HG03520 (cell line): Measurements from ENCODE around the gene CAPN8.
"Not testable (repeated sequence)": the region's sequence is repeated elsewhere in the genome, so short reads cannot be mapped to it uniquely, and the experiment has no call there.

Source experiments
- ATAC-seq: cut with Tn5 transposase; IDR thresholded peaks from one replicate; pipeline ENCODE4 v1.9.1; 2021; ENCODE audit warnings: mild to moderate bottlenecking, moderate library complexity; ENCODE audit not compliant: unreplicated experiment

Gene CAPN8

DNA sequence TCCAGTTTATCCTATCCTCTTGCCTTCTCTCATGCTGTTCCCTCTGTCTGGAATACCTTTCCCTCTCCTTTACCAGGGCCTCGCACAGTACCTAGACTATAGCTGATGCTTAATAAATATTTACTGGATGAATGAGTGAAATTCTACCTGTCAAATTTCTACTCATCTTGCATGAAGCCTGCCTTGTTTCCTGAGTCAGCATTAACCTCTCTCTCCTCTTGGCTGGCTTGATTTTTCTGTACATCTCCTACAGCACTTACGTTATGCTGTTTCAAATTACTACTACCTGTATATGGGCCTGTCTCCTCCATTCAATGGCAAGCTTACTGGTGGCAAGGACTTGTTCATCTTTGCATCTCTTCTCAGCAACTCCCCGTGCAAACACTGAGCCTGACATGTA, 130.8 kb downstream of the CAPN8 start:
- no peak for ATAC-seq

DNA sequence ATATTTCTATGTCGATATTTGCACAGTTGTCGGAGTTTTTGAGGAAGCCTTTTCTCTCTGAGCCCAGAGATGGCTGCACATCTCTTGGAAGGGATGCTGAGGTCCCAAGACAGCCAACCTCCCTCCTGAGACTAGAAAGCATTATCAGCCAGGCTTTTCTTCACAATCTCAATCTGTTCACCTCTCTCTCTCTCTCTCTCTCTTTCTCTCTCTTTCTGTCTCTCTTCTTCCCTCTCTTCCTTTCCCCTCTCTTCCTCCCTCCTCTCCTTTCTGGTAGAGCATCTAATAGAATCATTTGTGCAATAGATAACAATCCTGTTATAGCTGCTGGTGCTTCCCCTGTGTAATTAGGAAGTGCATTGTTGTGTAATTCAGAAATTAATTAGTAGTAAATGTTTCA, 131.8 kb downstream of the CAPN8 start:
- no peak for ATAC-seq

DNA sequence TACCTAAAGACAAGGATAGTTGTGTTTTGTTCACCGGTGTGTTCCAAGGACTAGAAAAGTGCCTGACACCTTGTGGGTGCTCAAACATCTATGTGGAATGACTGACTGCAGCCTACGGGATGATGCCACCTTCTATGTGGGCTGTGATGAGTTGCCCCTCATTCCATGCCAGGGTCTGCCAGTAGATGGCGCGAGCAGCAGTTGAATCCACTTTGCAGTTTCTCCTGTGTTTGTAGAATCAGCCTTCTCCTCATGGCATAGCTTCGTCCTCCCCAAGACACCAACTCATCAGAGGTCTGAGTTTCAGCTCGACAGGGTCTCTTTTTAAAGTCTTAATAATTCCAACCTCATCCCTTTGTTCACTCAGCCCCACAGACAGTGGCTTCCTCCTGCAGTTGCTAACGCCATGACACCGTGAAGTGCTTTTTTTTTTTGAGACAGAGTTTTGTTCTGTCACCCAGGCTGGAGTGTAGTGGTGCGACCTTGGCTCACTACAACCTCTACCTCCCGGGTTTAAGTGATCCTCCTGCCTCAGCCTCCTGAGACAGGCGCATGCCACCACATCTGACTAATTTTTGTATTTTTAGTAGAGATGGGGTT, 133.7 kb downstream of the CAPN8 start:
- ATAC-seq = no peak

DNA sequence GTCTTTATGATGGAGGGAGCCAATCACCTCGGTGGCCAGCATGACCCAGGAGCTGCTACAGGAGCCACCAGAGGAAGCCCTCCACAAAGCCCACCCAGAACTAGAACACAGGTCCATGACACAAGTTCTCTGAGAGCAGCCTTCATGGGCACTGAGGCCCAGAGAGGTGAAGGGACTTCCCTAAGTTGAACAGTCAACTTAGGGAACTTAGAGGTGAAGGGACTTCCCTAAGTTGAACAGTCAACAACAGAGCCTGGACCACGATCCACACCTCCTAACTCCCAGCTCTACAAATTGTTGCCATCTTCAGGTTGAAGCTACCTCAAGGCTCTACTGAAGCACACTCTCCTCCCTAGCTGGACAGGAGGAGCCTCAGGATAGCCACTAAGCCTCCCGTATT, 139.5 kb downstream of the CAPN8 start:
- ATAC-seq = no peak

DNA sequence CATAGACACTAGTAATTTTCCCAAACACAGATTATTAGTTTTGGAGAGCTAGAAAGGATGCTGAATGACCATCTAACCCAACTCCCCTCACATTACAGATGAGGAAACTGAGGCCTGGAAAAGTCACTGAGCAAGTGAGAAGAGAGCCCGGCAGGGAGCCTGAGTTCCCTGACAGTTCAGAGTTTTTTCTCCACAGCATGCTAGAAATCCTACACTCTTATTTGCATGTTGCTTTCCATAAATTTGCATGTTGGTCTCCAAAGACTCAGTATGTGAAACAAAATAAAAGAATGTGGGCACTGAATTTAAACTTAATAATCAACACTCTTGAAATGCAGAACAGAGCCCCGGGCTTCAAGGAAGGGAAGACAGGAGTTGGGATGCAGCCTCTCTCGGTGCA, 140.0 kb downstream of the CAPN8 start:
- no peak for ATAC-seq

DNA sequence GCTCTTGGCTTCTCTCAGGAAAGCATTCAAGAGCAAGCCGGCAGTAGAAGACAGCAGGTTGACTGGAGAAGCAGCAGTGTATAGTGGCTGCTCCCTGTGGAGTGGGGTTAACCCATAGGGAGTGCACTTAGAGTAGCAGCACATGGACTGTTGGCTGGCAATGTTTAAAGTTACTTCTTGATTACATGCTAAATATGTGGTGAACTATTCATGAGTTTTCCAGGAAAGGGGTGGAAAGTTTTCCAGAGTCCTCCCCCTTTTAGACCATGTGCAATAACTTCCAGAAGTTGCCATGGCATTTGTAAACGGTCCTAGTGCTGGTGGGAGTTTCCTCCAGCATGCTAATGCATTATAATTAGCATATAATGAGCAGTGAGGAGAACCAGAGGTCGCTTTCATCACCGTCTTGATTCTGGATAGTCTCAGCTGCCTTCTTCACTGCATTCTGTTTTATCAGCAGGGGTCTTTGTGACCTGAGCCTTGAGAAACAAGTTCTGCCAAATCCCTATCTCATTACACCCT, 140.5 kb downstream of the CAPN8 start:
- ATAC-seq = no peak

DNA sequence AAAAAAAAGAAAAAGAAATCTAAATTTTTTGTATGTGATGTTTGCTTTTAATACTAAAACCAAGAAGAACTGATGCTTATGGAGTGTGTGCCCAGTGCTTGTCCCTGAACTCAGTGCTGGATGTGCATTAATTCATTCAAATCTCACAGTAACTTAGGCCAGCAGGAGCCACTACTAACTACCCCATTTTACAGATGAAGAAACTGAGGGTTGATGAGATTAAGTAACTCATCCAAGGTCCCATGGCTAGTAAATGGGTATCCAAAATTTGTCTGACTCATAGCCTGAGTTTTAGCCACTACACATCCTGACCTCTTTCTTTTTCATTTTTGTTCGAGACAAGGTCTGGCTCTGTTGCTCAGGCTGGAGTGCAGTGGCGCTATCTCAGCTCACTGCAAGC, 144.4 kb downstream of the CAPN8 start:
- no peak for ATAC-seq

DNA sequence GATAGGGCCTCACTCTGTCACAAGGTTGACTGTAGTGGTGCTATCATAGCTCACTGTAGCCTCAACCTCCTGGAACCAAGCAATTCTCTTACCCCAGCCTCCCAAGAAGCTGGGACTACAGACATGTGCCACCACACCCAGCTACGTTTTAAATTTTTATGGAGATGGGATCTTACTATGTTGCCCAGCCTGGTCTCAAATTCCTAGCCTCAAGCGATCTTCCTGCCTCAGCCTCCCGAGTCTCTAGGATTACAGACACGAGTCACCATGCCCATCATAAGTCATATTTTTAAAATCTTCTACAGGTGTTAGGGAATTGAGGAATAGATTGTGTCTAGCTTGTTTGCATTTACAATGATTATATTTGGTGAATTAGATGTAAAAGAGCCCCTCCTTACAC, 145.3 kb downstream of the CAPN8 start:
- ATAC-seq = no peak

DNA sequence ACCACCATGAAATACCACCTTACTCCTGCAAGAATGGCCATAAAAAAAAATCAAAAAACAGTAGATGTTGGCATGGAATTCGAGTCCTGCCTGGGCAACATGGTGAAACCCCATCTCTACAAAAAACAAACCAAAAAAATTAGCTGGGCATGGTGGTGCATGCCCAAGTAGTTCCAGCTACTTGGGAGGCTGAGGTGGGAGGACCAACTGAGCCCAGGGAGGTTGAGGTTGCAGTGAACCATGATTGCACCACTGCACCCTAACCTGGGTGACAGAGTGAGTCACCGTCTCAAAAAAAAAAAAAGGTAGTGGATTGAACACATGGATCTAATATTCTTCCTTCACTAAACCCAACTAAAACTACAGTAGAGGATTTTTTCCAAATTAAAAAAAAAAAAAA, 146.4 kb downstream of the CAPN8 start:
- ATAC-seq = no peak

DNA sequence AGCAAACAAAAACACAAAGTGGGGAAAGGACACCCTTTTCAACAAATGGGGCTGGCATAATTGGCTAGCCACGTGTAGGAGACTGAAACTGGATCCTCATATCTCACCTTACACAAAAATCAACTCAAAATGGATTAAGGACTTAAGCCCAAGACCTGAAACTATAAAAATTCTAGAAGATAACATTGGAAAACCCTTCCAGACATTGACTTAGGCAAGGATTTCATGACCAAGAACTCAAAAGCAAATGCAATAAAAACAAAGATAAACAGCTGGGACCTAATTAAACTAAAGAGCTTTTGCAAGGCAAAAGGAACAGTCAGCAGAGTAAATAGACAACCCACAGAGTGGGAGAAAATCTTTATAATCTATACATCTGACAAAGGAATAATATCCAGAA, 146.9 kb downstream of the CAPN8 start:
- not testable (repeated sequence) for ATAC-seq

DNA sequence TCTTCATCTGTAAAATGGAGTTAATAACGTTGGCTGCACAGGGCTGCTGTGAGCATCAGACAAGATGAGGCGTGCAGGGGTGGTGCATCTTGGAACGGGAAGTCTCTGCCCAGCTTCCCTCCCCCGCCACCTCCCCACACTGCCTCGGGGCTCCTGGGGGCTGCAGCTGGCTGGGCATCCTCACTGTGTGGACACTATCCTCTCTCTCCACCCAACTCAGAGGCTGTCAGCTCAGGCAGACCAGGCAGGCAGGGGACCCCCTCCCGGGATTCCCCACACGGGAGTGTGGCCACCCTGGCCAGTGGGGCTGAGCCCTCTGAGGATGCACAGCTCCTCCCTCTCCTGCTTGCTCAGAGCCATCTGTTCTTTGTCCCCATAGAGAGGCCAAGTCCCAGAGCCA, 149.6 kb downstream of the CAPN8 start:
- ATAC-seq = no peak

DNA sequence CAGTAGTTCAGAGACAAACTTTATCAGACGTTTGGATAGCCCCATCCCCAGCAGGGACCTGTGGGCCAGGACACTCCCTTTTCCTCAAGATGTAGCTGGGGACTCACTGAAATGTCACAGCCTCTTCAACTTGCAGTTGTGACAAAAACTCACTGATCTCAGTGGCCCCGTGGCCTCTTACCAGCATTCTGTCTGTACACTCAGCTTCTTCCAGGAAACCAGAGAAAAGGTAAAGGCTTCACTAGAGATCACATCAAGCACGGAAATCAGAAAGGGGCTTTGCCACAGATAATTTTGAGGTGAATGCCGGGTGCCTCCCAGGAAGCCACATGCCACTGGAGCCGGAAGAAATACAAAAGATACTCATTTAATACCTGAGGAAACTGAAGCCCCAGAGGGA, 150.1 kb downstream of the CAPN8 start:
- no peak for ATAC-seq

DNA sequence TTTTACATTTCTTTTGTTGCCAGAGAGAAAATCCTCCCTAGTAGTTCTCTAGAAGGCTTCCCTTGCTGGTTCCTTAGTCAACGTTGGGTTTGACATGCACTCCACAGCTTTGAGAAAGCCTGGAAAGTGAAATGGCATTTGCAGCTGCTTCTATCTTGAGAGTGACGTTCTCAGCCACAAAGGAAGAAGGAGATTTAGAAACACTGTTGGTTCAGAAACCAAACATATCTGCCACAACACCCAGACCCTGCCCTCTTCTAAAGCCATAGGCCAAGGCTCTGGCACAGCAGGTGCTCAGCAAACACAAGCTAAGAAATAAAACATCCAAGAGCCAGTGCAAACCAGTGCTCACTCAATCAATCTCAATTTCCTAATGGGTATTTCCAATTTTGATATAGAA, 150.9 kb downstream of the CAPN8 start:
- ATAC-seq = no peak

DNA sequence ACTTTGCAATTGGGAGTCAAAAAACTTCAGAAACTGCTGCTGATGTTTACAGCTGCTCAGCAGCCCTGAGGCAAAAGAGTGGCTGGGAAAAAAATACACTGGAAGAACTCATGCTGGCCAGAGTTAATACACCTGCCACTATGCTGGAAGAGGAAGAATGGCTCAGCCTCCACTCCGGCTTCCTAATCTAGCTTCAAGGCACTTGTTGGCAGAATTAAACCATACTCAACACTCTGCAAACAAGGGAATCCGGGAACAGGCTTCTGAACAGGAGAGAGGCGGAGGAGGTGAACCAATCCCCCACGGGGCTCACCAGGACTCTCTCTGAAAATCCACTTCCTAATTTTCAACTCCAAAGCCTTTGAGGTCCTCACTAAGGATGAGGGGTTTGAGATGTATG, 152.2 kb downstream of the CAPN8 start:
- no peak for ATAC-seq

DNA sequence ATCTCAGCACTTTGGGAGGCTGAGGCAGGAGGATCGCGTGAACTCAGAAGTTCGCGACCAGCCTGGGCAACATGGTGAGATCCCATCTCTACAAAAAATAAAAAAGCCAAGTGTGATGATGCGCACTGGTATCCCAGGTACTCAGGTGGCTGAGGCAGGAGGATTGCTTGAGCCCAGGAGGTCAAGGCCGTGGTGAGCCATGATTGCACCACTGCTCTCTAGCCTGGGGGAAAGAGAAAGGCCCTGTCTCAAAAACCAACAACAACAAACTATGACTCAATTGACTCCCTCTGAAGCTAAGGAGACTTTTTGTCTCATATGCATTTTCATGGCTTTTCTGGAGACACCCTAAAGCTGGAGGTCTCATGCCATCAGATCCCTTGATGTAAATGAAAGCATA, 153.4 kb downstream of the CAPN8 start:
- no peak for ATAC-seq

DNA sequence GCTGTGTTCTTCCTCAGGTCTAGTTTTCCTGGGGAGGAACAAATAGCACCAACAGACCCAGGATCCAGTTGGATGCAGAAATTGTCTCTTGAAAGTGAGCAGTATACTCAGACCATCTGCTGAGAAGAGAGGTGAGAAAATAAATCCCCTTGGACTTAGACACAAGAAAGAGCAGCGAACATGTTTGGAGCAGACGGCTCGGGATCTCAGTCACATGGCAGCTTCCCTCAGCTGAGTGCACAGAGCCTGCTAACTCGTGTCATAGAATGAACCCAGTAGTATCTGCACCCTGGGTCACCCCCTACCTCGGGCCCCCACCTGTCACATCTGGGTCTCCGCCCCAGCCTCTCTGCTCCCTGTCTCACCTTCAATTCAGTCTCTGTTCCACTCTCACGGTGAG, 156.7 kb downstream of the CAPN8 start:
- no peak for ATAC-seq

DNA sequence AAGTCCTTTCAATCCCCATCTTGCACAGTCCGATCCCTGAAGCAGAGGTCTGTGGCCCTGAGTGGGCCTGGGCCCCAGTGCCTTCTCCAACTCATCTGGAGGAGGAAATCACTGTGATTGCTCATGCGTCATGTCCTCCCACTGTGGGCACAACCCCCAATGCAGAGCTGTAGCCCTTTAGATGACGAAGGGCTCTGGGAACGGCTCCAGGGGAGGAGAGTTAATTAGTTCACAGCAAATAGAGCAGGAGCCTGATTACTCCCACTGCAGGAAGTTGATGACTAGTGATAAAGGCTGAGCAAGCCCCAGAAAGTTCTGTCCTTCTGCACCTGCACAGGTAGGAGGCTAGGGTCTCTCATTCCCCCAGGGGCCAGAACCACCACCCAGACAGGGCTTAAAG, 160.8 kb downstream of the CAPN8 start:
- ATAC-seq = no peak

DNA sequence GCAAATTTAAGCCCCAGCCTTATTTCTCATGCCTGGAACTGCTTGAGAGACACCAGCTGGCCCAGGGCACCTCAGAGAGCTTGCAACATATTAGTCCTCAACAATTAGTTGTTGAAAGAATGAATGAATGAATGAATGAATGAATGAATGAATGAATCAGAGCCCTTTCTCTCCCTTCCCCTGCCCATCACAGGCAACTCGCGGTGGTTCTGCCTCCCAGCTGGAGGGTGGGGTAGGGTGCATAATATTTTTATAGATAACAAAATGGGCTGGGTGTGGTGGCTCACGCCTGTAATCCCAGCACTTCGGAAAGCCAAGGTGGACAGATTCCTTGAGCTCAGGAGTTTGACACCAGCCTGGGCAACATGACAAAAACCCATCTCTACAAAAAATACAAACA, 162.2 kb downstream of the CAPN8 start:
- ATAC-seq = no peak

DNA sequence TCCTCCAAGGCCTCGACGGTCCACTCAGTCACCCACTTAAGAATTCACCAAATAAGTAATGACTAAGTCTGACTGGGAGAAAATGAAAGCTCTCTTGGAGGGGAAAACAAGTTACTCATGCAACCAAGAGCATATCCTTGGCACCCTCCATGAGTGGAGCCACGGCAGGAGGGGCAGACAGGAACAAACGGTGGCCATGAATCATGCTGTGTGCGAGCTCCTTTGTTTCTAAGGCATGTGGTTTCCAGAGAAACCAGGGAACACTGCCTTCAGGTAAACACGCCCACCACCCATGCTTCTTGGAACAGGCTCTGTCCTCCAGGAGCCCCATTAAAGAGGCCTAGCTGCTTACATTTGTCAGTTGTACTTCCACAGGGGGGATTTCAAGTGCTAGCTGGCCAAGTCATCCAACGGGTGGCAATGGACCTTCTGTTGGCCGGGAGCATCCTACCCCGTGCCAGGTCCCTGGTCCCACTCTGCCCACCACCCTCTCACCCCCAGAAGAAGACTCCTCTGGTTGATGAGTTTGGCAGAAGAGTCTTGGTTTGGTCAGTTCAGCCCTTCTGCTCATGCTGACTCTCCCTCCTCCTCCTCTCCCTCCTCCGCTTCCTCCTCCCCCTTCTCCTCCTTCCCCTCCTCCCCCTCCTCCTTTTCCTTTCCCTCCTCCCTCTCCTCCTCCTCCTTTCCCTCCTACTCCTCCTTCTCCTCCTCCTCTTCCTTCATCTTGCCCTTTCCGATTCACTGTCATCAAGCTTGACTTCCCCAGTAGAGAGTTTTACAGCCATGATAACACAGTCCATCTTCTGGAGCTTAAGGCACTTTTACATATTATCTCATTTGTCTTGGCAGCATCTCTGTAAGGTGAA, 164.7 kb downstream of the CAPN8 start:
- no peak for ATAC-seq

DNA sequence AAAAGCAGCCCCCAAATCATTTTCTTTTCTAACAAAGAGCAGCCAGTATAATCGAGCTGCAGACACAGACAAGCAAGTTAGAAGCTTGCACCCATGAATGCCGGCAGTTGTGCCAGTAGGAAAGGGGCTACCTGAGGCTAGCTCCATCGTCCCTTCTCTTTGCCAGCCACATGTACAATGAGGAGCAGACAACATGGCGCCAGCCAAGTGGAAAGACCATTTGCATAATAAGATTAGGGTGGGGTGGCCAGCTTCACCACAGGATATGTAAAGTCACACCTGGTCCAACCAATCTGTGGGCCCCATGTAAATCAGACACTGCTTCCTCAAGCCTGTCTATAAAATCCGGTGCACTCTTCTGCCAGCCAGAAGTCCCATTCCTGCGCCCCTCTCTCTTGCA, 168.6 kb downstream of the CAPN8 start:
- ATAC-seq = no peak

DNA sequence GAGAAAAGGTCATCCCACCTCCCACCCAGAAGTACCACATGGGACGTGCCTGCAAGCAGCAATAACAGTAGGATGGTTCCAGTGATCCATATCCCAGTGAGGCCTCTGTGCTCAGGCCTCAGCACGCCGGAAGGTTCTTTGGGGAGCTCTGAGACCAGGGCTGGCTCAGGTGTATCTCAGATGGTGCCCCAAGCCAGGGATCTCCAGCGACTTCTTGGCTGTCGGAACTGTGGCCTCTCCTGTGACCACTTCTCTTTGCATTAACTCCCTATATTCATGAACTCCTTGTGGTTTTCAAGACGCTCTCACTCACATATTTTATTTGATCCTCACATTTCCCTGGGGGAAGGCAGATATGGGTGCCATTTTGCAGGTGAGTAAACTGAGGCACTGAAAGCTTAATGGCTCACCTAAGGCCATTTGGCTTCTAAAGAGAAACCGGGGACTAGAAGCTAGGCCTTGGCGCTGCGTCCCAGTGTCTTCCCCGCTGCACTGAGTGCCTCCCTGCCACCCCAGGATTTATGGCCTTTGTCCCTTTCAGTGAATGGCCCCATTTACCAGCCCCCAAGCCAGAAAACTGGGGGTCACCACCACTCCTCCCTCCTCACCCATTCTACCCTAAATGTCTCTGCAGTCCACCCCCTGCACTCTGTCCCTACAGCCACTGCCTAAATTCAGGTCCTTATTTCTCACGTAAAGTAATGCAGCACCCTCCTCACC, 170.4 kb downstream of the CAPN8 start:
- ATAC-seq = no peak

DNA sequence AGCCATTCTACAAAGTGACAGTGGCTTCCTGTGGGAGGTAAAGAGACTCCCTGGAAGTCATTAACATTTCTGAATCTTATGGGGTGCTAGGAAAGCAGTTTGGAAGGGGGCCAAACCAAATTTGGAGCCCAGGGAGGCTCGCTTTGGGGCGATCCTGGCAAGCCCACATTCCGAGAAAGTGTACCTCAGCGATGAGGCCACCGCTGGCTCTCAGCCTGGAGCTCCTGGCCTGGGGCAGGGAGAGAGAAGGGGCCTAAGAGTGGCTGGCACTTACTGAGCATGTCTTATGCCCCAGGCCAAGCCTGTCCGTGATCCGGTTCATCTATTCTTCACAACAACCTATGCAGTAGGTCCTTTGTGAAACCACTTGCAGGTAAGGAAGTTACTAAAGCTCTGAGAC, 173.5 kb downstream of the CAPN8 start:
- ATAC-seq = no peak
